ENCODE measurements around the gene ALLC. TPM values are rescaled to one million over a fixed set of nuclear protein-coding genes. Genes with fewer than 3 reads are reported as not detected.
"Not testable (repeated sequence)": the region's sequence is repeated elsewhere in the genome, so short reads cannot be mapped to it uniquely, and the experiment has no call there.

Gene ALLC
- total RNA-seq, 1 donor from 2014 or later = 0.13 TPM

GRCh38 chr2:3619033-3619432 is 39.0 kb upstream of the ALLC start:
- no peaks in the 10 kb centered on the region for H3K27me3 ChIP-seq (ENCODE audit: control insufficient read depth, insufficient read depth, low read length)
- TF ChIP-seq CTCF (IDR thresholded peaks at IDR 0.05; ENCODE audit: insufficient read depth, low read length, poor library complexity, severe bottlenecking) = no peak
- no peak for DNase-seq (ENCODE audit: low read depth)
- no peaks in the 10 kb centered on the region for H3K36me3 ChIP-seq (ENCODE audit: control insufficient read depth, insufficient read depth, low read length)
- no peak overlapping the region for H3K4me3 ChIP-seq (ENCODE audit: low read depth, low read length)

GRCh38 chr2:3619661-3620060 is 38.3 kb upstream of the ALLC start:
- H3K4me3 ChIP-seq (ENCODE audit: low read depth, low read length); H3K27me3 ChIP-seq (ENCODE audit: control insufficient read depth, insufficient read depth, low read length); H3K36me3 ChIP-seq (ENCODE audit: control insufficient read depth, insufficient read depth, low read length); DNase-seq (ENCODE audit: low read depth): not testable (repeated sequence)

GRCh38 chr2:3620834-3621233 is 37.2 kb upstream of the ALLC start:
- Histone ChIP-seq H3K36me3 (ENCODE audit: control insufficient read depth, insufficient read depth, low read length) (no peaks in the 10 kb centered on the region), H3K27me3 (ENCODE audit: control insufficient read depth, insufficient read depth, low read length) (no peaks in the 10 kb centered on the region), H3K4me3 (ENCODE audit: low read depth, low read length) (no peak overlapping the region)
- TF ChIP-seq CTCF (IDR thresholded peaks at IDR 0.05; ENCODE audit: insufficient read depth, low read length, poor library complexity, severe bottlenecking) = no peak
- no peak for DNase-seq (ENCODE audit: low read depth)

GRCh38 chr2:3622967-3623366 is 35.0 kb upstream of the ALLC start:
- DNase-seq (ENCODE audit: low read depth) = no peak
- Histone ChIP-seq H3K36me3 (ENCODE audit: control insufficient read depth, insufficient read depth, low read length) (no peaks in the 10 kb centered on the region), H3K4me3 (ENCODE audit: low read depth, low read length) (no peak overlapping the region), H3K27me3 (ENCODE audit: control insufficient read depth, insufficient read depth, low read length) (no peaks in the 10 kb centered on the region)
- TF ChIP-seq CTCF (IDR thresholded peaks at IDR 0.05; ENCODE audit: insufficient read depth, low read length, poor library complexity, severe bottlenecking) = no peak

- no peaks in the 10 kb centered on the region for H3K27me3 ChIP-seq (ENCODE audit: control insufficient read depth, insufficient read depth, low read length)
- H3K4me3 ChIP-seq (ENCODE audit: low read depth, low read length) = no peak overlapping the region
- no peak for DNase-seq (ENCODE audit: low read depth)
- no peaks in the 10 kb centered on the region for H3K36me3 ChIP-seq (ENCODE audit: control insufficient read depth, insufficient read depth, low read length)
- TF ChIP-seq CTCF (IDR thresholded peaks at IDR 0.05; ENCODE audit: insufficient read depth, low read length, poor library complexity, severe bottlenecking) = no peak
Observed at GRCh38 chr2:3624059-3624794, 33.8 kb upstream of the ALLC start.

- no peak overlapping the region for H3K4me3 ChIP-seq (ENCODE audit: low read depth, low read length)
- TF ChIP-seq CTCF (IDR thresholded peaks at IDR 0.05; ENCODE audit: insufficient read depth, low read length, poor library complexity, severe bottlenecking) = no peak
- no peak for DNase-seq (ENCODE audit: low read depth)
- H3K27me3 ChIP-seq (ENCODE audit: control insufficient read depth, insufficient read depth, low read length) = no peaks in the 10 kb centered on the region
- no peaks in the 10 kb centered on the region for H3K36me3 ChIP-seq (ENCODE audit: control insufficient read depth, insufficient read depth, low read length)
Observed at GRCh38 chr2:3625186-3625585, 32.8 kb upstream of the ALLC start.

All from kidney epithelial cell (primary cell).